A549 (cell line): ENCODE data around the gene FBXL7. TPM values are rescaled to one million over a fixed set of nuclear protein-coding genes. Genes with fewer than 3 reads are reported as not detected.
A peak's percentile ranks its signal among the peaks of the same experiment; 100 is the strongest.

Experiments
- ATAC-seq, 2 experiments: fragments of 200-7000 bp in 1 of 2; fragments of >200 bp in 1 of 2; cut with Nextera tagmentation in 1 of 2; cut with Tn5 transposase in 1 of 2; 3 replicates each; pipeline versions ENCODE4 v1.8.0 to v1.9.1; 2018 to 2020; ENCODE audit warnings: mild to moderate bottlenecking in 1 of 2, moderate library complexity in 1 of 2
- CTCF ChIA-PET: fragments of 300-600 bp; sonication (Branson Sonifier 250); formaldehyde crosslinking; extraction: SDS; loops from one replicate; lab custom pipeline; 2021; ENCODE audit warnings: antibody characterized with exemption, inconsistent platforms; lab: Yijun Ruan, JAX
- POLR2A ChIA-PET: fragments of 350-600 bp; formaldehyde crosslinking; extraction: SDS; loops from one replicate; lab custom pipeline; 2021; ENCODE audit warnings: antibody characterized with exemption, inconsistent platforms; lab: Yijun Ruan, JAX
- DNase-seq, 2 experiments: peaks; one replicate each; pipeline versions ENCODE4 v3.0.0 to v3.0.0-alpha.2; 2011 to 2016; ENCODE audit warnings: low read depth in 1 of 2, low spot score in 1 of 2
- FAIRE-seq: peaks from 2 replicates; lab custom pipeline; 2011; peaks lifted over from hg19 to GRCh38; lab: Jason Lieb, UNC
- H3K27ac ChIP-seq, 2 experiments: fragments of >200 bp; sonication (Bioruptor Twin); formaldehyde crosslinking; 3 replicates each; pipeline ENCODE4 v1.5.1; 2016 to 2017
- H3K4me1 ChIP-seq: fragments of >200 bp; sonication (Bioruptor Twin); formaldehyde crosslinking; 3 replicates; pipeline ENCODE4 v1.6.1; 2016
- H3K4me2 ChIP-seq: fragments of >200 bp; sonication (Bioruptor Twin); formaldehyde crosslinking; 3 replicates; pipeline ENCODE4 v1.6.1; 2016
- H3K4me3 ChIP-seq: fragments of >200 bp; sonication (Bioruptor Twin); formaldehyde crosslinking; 3 replicates; pipeline ENCODE4 v1.5.1; 2016
- H3K9me3 ChIP-seq: fragments of >200 bp; sonication (Bioruptor Twin); formaldehyde crosslinking; 3 replicates; pipeline ENCODE4 v1.6.1; 2016
- CBX2 ChIP-seq: fragments of 200-600 bp; sonication (generic); IDR thresholded peaks from 2 replicates; pipeline ENCODE4 v1.6.1; 2016; ENCODE audit warnings: low read depth, mild to moderate bottlenecking, borderline replicate concordance
- CBX8 ChIP-seq: fragments of 200-600 bp; sonication (generic); IDR thresholded peaks from 2 replicates; pipeline ENCODE4 v1.6.1; 2016
- CEBPB ChIP-seq, 2 experiments: fragments of >200 bp in 1 of 2; sonication (Bioruptor Twin) in 1 of 2; formaldehyde crosslinking in 1 of 2; IDR thresholded peaks; 2 replicates each; pipeline ENCODE4 v1.6.1; 2012 to 2016
- CHD4 ChIP-seq: fragments of 200-600 bp; sonication (generic); IDR thresholded peaks from 2 replicates; pipeline ENCODE4 v1.6.1; 2016; ENCODE audit warnings: antibody characterized with exemption, mild to moderate bottlenecking, borderline replicate concordance
- CTCF ChIP-seq: fragments of >200 bp; sonication (Bioruptor Twin); formaldehyde crosslinking; IDR thresholded peaks from 3 replicates; pipeline ENCODE4 v1.5.1; 2016
- E2F6 ChIP-seq: IDR thresholded peaks from 2 replicates; pipeline ENCODE4 v1.6.1; 2012; ENCODE audit warnings: low read depth, borderline replicate concordance
- EHF ChIP-seq: fragments of 250-450 bp; sonication (Bioruptor Pico); IDR thresholded peaks from 2 replicates; pipeline ENCODE4 v1.5.0; 2020; ENCODE audit warnings: mild to moderate bottlenecking
- EHMT2 ChIP-seq: fragments of 200-600 bp; sonication (generic); IDR thresholded peaks from 2 replicates; pipeline ENCODE4 v1.6.1; 2016; ENCODE audit warnings: antibody characterized with exemption, low read depth, mild to moderate bottlenecking, moderate library complexity
- ELK1 ChIP-seq: fragments of 150-350 bp; IDR thresholded peaks from 2 replicates; pipeline ENCODE4 v1.6.1; 2014; ENCODE audit warnings: low read depth, mild to moderate bottlenecking, low read length
- FOXS1 ChIP-seq: fragments of 250-450 bp; sonication (Bioruptor Pico); IDR thresholded peaks from 2 replicates; pipeline ENCODE4 v1.5.0; 2020; ENCODE audit warnings: mild to moderate bottlenecking, moderate library complexity
- MAFK ChIP-seq: fragments of 450-650 bp; IDR thresholded peaks from 2 replicates; pipeline ENCODE4 v1.6.1; 2014; ENCODE audit not compliant: partially characterized antibody
- MAX ChIP-seq: IDR thresholded peaks from 2 replicates; pipeline ENCODE4 v1.6.1; 2012
- MYC ChIP-seq: IDR thresholded peaks from 2 replicates; pipeline ENCODE4 v1.6.1; 2012; ENCODE audit warnings: mild to moderate bottlenecking, inconsistent platforms, low read length, improper control_type of control experiment, borderline replicate concordance
- RCOR1 ChIP-seq: fragments of 150-350 bp; IDR thresholded peaks from 2 replicates; pipeline ENCODE4 v1.6.1; 2014; ENCODE audit warnings: antibody characterized with exemption, low read length, low read depth
- REST ChIP-seq: fragments of 200-600 bp; sonication (generic); IDR thresholded peaks from 2 replicates; pipeline ENCODE4 v1.6.1; 2016; ENCODE audit warnings: antibody characterized with exemption, mild to moderate bottlenecking, moderate library complexity
- SMC3 ChIP-seq: fragments of >200 bp; sonication (Bioruptor Twin); formaldehyde crosslinking; IDR thresholded peaks from 3 replicates; pipeline ENCODE4 v1.6.1; 2018; ENCODE audit warnings: inconsistent platforms
- SREBF2 ChIP-seq: fragments of 450-650 bp; IDR thresholded peaks from 2 replicates; pipeline ENCODE4 v1.6.1; 2014; ENCODE audit warnings: mild to moderate bottlenecking, moderate library complexity
- ZC3H11A ChIP-seq: fragments of 450-650 bp; IDR thresholded peaks from 2 replicates; pipeline ENCODE4 v1.6.1; 2014; ENCODE audit warnings: antibody characterized with exemption, mild to moderate bottlenecking
- WGBS: methylation state at CpG from one replicate; pipeline ENCODE4 v1.1.6; 2017; ENCODE audit errors: missing lambda C conversion rate; 5-methylcytosine and 5-hydroxymethylcytosine counted together
- polyA plus RNA-seq, 4 experiments: library from polyadenylated mRNA; depleted of rRNA in 3 of 4; stranded (reverse); fragments of >200 nt; fragmentation: RNase III in 1 of 4; extraction: RNeasy Plus Mini Kit Qiagen cat#74134 plus additional on column Dnase treatment in 1 of 4; gene quantifications; 2 replicates in 3 of 4; 3 replicates in 1 of 4; pipeline ENCODE4 v1.2.3, GENCODE V29; 2011 to 2017

Gene FBXL7
- polyA plus RNA-seq, 2 of the 4 experiments (the other 2 are of a cell fraction): 0.90 to 1.7 TPM

GRCh38 chr5:15844253-15844652 is 344.3 kb downstream of the FBXL7 start:
- no peak for DNase-seq
- CTCF ChIA-PET: no interaction called here

GRCh38 chr5:15844871-15845270 is 344.9 kb downstream of the FBXL7 start:
- FAIRE-seq (no peak), DNase-seq (no peak), ATAC-seq (no peak)
- Histone ChIP-seq H3K4me1 (no peaks in the 10 kb centered on the region), H3K4me3 (no peak overlapping the region), H3K4me2 (no peak overlapping the region), H3K9me3 (no peaks in the 10 kb centered on the region), H3K27ac (no peak overlapping the region)
- ChIA-PET CTCF (no interaction called here), POLR2A (no interaction called here)
- TF ChIP-seq ELK1 (no peak), CTCF (no peak), REST (no peak)
- 22% methylated on average over 3 of the region's 3 CpGs for WGBS

More at GRCh38 chr5:15844253-15844652, 344.3 kb downstream of the FBXL7 start:
- ATAC-seq: no peak
- 4% methylated on average over 4 of the region's 4 CpGs for WGBS
- POLR2A ChIA-PET: no interaction called here
- Histone ChIP-seq H3K4me1 (no peaks in the 10 kb centered on the region), H3K27ac (no peak overlapping the region), H3K9me3 (no peaks in the 10 kb centered on the region), H3K4me3 (no peak overlapping the region), H3K4me2 (no peak overlapping the region)
- TF ChIP-seq REST: peak; percentile 38; the same call in 1 of the 2 replicates
- no peak for TF ChIP-seq SMC3
- FAIRE-seq: no peak

- CTCF ChIA-PET: no interaction called here
- H3K9me3 ChIP-seq: no peaks in the 10 kb centered on the region
- ATAC-seq: no peak
- POLR2A ChIA-PET: no interaction called here
- no peak overlapping the region for H3K4me2 ChIP-seq
- H3K4me1 ChIP-seq: no peaks in the 10 kb centered on the region
- TF ChIP-seq CBX2: no peak
- TF ChIP-seq CHD4: no peak
- no peak for TF ChIP-seq CBX8
- TF ChIP-seq MAX: no peak
- no peak for TF ChIP-seq EHF (CRISPR knock-in tag)
- no peak for TF ChIP-seq MAFK
- TF ChIP-seq ZC3H11A: no peak
- no peak for TF ChIP-seq CEBPB (IDR thresholded peaks at IDR 0.05)
- TF ChIP-seq MYC: no peak
- TF ChIP-seq SMC3: no peak
- no peak for TF ChIP-seq CTCF
- TF ChIP-seq E2F6: no peak
- no peak for TF ChIP-seq RCOR1
- TF ChIP-seq SREBF2: no peak
- TF ChIP-seq EHMT2: no peak
- TF ChIP-seq FOXS1: no peak
- 44% methylated on average over 5 of the region's 5 CpGs for WGBS
- no peak for DNase-seq
- no peak for FAIRE-seq
- H3K27ac ChIP-seq: no peak overlapping the region
- no peak overlapping the region for H3K4me3 ChIP-seq
Measured at GRCh38 chr5:15850536-15850935, 350.6 kb downstream of the FBXL7 start.
